GM12878 (cell line): ENCODE results near the gene SFXN4.

ENCODE experiments used
- EZH2 ChIP-seq: IDR thresholded peaks from 2 replicates; pipeline ENCODE4 v1.6.1; 2012; ENCODE audit warnings: low read depth, mild to moderate bottlenecking, control low read depth, inconsistent platforms, low read length, borderline replicate concordance; ENCODE audit not compliant: control insufficient read depth
- POLR2A ChIP-seq: IDR thresholded peaks from 2 replicates; pipeline ENCODE4 v1.6.1; 2011; ENCODE audit warnings: low read depth, mild to moderate bottlenecking, low read length
- RAD51 ChIP-seq: fragments of 450-650 bp; IDR thresholded peaks from 2 replicates; pipeline ENCODE4 v1.6.1; 2016; ENCODE audit warnings: moderate library complexity, mild to moderate bottlenecking, inconsistent platforms
- SP1 ChIP-seq: IDR thresholded peaks from one replicate; pipeline ENCODE4 v1.6.1; 2011; ENCODE audit warnings: low read depth, low read length
- TF ChIP-seq, protein P1 (sequence below), 3 experiments: IDR thresholded peaks in 2 of 3; conservative IDR thresholded peaks in 1 of 3; 2 replicates each; pipeline ENCODE4 v1.5.1; 2011; ENCODE audit warnings: low read depth in 3 of 3, low read length in 3 of 3, mild to moderate bottlenecking in 3 of 3, control low read depth in 2 of 3, moderate library complexity in 2 of 3, inconsistent platforms in 1 of 3, mixed read lengths in 1 of 3; ENCODE audit not compliant: control insufficient read depth in 2 of 3, insufficient read depth in 1 of 3; ENCODE audit errors: extremely low read depth in 1 of 3

DNA sequence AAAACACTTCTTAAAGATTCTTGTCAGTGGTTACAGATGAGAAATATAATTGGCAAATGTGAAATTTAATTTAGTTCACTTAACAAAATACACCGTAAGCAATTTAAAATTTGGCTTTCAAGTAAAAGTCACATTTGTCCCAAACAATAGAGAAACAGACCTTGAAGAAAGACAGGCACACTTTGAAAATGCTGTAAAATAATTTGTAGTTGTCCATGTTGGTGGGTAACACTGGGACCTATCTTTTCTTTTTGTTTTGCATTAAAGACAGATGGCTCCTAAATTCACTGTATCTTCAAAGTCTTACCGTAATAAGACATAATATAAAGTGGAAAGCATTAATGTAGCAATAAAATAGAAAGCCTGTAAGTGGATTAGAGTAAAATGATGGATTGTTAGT, 45.1 kb upstream of the SFXN4 start:
- TF ChIP-seq, protein P1, sequence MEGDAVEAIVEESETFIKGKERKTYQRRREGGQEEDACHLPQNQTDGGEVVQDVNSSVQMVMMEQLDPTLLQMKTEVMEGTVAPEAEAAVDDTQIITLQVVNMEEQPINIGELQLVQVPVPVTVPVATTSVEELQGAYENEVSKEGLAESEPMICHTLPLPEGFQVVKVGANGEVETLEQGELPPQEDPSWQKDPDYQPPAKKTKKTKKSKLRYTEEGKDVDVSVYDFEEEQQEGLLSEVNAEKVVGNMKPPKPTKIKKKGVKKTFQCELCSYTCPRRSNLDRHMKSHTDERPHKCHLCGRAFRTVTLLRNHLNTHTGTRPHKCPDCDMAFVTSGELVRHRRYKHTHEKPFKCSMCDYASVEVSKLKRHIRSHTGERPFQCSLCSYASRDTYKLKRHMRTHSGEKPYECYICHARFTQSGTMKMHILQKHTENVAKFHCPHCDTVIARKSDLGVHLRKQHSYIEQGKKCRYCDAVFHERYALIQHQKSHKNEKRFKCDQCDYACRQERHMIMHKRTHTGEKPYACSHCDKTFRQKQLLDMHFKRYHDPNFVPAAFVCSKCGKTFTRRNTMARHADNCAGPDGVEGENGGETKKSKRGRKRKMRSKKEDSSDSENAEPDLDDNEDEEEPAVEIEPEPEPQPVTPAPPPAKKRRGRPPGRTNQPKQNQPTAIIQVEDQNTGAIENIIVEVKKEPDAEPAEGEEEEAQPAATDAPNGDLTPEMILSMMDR (IDR thresholded peaks at IDR 0.05 in 2 of 3, conservative IDR thresholded peaks at IDR 0.05 in 1 of 3; ENCODE audit: control insufficient read depth in 2 of 3, extremely low read depth in 1 of 3, insufficient read depth in 1 of 3, low read depth in 3 of 3, low read length in 3 of 3): no peak
- no peak for TF ChIP-seq EZH2
- no peak for TF ChIP-seq SP1
- TF ChIP-seq RAD51: no peak
- TF ChIP-seq POLR2A: no peak
